GM21529 (cell line): ENCODE results near the gene EPYC.
"Not testable (repeated sequence)": the region's sequence is repeated elsewhere in the genome, so short reads cannot be mapped to it uniquely, and the experiment has no call there.

Experiments
- ATAC-seq: cut with Tn5 transposase; IDR thresholded peaks from one replicate; pipeline ENCODE4 v1.9.1; 2021; ENCODE audit not compliant: unreplicated experiment

The EPYC gene

DNA sequence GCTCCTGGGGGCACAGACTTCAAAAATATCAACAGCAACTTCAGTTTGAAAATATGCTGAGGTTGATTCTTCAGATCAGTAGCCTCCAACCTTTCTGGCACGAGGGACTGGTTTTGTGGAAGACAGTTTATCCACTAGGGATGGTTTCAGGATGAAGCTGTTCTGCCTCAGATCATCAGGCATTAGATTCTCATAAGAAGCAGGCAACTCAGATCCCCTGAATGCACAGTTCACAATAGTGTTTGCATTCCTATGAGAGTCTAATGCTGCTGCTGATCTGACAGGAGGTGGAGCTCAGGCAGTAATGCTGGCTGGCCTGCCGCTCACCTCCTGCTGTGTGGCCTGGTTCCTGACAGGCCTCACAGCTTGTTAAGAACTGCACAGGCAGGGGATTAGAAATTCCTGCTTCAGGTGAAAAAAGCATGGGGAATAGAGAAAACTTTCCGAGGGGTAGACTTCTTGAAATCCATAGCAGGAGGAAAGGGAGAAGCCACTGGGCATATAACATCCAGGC lies 12.8 kb downstream of the EPYC start:
- ATAC-seq: no peak

DNA sequence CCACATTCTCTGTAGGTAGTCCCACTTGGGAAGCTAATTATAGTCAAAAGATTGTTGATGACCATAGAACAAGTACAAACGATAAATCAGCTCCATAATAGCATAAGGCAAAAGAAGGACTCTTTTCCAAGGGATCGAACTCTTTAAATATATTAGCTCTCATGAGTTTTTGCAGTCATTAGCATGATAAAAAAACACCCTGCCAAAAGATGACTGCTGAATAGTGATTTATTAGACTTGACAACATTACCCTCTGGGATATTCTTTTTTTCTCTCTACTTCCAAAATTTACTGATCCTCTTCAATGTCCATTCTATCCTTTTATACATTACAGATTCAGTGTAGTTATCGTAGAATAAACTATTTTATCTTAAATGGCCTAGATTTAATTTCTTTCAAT lies 14.2 kb downstream of the EPYC start:
- ATAC-seq: no peak

DNA sequence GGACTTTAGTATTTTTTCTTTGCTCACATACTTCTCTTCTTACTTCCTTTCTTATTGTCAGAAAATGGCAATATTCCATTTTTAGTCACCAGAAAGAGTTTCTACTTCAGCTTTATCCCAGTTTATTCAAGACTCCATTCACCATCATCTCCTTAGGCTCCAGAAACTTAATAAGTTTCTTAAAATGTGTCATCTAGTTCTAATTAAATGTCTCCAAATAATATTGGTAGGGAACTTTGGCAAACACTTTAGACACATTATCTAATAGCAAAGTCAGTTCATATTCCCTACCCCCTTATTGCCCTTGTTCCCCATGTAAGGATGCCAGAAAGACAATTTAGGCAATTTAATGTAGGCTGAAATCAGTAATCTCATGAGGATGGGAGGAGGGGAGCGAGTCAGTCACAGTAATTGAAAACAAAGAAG lies 15.1 kb downstream of the EPYC start:
- ATAC-seq: no peak

DNA sequence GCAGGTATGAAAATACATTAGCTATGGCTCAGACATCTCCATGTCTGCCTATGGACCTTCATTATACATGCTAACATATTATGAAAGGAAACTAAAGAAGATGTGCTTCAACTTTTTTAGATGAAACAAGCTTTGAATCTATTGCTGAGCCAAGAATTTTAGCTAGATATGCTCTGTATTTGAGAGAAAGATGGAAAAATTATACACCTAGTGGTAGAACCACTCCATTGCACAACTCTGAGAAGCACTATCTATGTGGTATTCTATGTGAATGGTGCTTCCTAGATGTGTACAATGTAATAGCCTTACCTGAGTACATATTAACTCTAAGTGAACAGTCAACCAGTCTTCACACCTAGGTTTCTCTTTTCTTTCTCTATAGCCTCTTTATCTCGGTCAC lies 17.3 kb downstream of the EPYC start:
- ATAC-seq: peak; percentile 64

DNA sequence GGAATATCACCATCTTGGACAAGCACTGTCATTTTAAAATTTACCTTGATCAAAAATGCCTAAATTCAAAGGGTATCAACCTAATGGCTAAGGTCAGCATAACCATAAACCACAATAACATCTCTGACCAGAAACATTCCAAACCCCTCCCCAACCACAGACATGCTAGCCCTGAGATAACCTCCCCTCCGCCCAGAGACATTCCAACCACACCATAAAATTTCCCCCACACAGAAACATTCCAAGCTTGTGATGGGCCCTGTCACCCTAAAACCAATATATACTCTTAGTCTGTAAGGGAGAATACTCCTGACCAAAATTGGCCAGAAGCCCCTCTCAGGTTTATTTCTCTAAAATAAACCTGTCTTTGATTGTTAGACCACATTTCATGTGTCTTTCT lies 17.7 kb downstream of the EPYC start:
- ATAC-seq: no peak

DNA sequence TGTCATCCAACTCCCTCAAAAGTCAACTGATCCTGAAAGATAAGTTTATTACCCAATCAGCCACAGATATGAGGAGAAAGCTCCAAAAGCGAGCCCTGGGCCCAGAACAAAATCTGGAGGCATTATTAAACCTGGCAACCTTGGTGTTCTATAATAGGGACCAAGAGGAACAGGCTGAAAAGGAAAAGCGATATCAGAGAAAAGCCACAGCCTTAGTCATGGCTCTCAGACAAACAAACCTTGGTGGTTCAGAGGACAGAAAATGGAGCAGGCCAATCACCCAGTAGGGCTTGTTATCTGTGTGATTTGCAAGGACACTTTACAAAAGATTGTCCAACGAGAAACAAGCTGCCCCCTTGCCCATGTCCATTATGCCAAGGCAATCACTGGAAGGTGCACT lies 19.4 kb downstream of the EPYC start:
- not testable (repeated sequence) for ATAC-seq

DNA sequence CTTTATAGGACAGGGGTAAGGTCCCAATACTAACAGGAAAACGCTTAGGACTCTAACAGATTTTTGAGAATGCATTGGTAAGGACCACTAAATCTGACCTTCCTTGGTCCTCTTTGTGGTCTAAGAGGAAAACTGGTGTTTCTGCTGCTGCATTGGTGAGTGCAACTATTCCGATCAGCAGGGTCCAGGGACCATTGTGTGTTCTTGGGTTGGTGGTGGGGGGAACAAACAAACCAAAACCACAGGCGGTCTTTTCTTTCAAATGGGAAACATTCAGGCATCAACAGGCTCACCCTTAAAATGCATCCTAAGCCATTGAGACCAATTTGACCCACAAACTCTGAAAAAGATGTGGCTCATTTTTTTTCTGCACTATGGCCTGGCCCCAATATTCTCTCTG lies 20.7 kb downstream of the EPYC start:
- no peak for ATAC-seq

DNA sequence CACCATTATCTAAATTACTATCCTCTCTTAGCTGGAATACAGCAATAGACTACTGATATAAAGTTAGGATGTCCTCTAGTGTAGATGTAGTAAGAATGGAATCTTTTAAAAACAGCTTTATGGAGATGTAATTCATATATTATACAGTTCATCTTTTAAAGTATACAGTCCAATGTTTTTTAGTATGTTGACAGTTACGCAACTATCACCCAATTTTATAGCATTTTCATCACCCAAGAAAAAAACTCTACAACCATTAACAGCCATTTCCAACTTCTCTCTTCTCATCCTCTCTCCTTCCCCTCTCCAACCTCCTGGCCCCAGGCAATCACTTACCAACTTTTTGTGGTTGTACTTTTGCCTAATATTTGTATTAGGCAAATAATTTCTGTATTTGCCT lies 22.6 kb downstream of the EPYC start:
- ATAC-seq: no peak

DNA sequence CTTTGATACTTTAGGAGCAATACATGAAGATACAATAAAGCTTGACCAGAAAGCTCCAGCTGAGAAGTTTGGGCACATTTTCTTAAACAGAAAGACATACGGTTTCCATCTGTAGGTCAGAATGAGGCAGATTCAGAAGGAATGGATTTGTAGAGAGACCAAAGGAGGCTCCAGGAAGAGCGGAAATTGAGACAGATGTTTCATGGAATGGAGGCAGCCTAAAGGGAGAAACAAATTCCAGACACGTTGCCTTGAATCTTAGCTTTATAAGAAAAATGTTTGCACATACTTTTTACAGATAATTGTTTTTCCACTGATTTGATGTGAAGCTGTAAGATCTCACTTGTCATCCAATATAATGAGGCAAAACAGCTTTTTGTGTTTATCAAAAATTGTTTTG lies 24.8 kb downstream of the EPYC start:
- ATAC-seq: no peak

DNA sequence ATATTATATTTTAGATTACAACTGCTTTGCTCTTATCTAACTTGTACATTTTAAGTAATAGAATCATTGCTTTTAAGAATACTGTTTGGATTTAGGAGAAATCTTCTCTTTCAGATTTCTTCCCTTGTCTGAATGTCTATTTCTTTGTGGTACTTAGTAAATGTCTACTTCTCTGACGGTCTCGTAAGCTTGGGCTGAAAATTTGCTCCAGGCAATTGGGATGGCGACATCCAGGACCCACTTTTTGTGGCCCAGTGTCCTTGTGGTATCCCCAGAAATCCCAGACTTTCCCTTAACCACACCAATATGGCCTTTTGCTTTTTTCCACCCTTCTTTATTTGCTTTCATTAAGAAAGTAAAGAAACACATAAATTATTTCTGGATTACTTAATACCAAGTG lies 25.8 kb downstream of the EPYC start:
- ATAC-seq: no peak

DNA sequence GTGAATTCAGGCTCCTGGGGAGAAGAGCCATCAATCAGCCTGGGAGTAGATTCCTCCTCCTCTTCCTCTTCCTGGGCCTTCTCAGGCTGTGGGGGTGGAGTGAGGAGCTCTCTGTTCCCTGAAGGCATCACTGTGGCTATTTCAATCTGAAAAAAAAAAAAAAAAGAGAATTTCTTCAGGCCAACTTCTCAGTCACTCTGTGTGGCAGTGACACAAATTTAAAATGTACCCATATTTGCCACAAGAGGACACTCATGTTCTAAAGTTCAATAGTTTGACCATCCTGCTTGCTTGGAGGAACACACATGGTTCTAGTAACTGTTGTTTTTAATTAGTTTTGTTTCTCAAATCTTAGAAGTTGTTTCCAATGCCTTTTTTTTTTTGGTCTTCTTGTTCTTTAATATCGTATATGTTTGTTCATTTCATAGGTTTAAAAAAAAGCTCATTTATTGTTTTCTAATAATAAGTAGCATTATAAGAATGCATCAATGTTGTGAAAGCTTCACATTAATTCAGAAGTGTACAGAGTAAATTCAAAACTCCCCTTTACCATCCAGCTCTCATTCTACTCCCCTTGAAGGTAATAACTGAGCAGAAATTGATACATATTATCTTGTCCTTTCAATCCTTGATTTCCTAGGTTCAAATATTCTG lies 26.5 kb downstream of the EPYC start:
- peak; percentile 93 for ATAC-seq

DNA sequence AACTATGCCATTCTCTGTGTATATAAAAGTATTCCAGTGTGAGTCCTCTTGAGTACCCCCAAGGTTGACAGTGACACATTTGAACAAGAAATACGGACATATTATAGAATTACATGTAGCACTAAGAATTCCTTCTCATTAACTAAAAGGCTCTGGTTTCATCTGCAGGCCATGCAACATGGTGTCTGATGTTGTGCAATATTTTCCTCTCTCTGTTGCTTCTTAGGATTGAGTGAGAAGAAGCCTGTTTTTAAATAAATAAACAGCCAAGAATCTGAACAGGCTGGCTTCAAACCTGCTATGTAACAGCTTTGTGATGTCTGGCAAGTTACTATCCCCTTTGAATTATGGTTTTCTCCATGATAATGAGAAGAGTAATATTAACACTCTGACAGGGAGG lies 27.5 kb downstream of the EPYC start:
- ATAC-seq: no peak

DNA sequence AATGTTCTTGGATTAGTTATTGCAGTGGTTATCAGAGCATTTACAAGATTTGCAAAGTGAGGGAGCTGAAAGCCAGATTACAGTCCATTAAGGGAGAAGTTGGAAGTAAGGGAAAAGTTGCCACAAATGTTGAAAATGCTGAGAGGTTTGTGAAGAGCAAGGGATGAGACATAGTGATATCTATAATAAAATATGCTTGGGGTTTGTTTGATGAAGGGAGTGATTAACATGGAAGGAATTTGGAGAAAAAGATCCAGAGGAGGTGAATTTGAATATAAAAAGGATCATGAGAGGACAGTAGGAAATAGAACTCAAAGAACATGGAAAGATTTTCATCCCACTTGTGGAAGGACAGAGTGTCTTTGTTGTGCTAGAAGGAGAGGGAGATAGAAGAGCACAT lies 30.5 kb downstream of the EPYC start:
- no peak for ATAC-seq

DNA sequence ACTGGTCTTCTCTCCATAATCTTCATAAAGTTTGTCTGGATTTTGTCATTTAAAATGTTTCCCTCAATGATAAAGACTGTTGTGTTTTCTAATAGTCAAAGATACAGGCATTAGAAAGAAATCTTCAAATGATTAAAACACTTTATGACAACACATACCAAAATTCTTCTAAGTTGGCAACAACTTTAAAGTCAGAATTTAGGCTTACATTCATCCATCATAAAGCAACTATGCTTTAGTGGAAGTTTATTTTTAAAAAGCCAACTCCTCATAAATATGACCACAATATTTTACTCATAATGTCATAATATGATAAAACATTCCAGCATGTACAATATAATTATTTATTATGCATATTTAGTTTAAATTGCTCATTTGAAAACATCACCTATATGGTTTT lies 32.5 kb downstream of the EPYC start:
- no peak for ATAC-seq

DNA sequence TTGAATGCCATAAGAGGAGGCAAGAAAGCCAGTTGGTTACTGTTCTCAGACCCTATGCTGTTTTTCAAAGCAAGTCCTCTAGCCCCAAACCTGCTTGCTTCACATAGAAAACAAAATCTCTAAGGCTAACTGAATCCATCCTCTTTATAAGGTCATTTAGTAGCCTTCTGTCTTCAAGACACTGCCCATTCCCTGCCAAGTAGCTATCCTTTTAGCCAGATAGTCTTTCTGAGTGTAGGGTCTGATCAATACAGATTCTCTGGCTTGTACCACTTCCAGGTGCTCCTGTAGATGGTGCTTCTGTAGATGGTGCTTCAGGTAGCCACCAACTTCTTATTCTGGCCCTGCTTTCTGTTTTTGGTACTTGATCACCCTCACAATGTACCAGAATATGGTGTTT lies 33.9 kb downstream of the EPYC start:
- no peak for ATAC-seq

DNA sequence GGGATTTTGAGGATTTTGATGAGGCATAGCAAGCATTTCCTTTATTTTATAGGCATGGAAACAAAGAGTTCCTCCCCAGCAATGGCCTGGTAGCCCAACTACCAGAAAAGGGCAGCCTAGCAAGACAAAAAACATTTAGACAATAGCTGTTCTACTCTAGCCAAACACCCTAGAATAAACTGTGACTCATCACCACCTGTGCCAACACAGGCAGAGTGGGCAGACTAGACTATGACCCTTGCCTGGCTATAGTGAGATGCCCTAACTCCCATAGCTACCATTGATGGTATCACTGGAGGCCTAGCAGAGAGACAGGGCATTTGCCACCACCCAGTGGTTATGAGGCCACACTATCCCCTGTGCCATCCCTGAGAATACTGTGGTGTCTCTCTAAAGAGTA lies 34.3 kb downstream of the EPYC start:
- ATAC-seq: no peak

DNA sequence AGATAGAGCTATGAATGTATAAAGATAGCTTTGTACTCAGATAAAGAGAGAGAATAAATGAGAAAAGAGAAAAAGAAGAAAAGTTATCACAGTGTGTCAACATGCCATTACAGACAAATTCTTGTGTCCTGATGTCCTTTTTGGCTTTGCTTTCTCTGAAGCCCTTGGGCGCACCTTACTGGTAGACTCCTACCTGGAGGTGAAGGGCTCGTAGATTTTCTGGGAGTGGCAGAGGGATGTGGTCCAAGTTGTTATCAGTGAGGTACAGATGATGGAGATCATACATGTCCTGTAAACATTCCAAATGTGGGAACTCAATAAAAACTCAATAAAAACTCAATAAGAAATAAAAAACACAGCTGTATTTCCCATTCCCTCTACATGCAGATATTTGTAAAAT lies 34.9 kb downstream of the EPYC start:
- ATAC-seq: no peak

DNA sequence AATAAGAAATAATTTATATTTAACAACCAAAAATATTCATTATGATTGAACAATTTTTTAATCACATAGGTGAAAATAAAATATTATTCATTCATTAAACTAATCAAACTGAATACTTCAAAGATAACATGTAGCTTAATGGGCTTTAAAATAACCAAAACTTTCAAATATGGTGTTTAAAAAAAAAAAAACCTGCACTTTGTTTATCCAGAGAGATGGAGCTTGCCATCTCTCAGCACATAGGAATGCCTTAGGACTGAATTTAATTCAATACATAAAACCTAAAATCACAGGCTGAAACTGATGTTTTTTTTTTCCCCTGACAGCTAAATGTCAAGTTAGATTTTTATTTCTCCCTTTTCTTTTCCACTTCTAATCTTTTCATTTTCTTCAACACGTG lies 35.4 kb downstream of the EPYC start:
- ATAC-seq: no peak

DNA sequence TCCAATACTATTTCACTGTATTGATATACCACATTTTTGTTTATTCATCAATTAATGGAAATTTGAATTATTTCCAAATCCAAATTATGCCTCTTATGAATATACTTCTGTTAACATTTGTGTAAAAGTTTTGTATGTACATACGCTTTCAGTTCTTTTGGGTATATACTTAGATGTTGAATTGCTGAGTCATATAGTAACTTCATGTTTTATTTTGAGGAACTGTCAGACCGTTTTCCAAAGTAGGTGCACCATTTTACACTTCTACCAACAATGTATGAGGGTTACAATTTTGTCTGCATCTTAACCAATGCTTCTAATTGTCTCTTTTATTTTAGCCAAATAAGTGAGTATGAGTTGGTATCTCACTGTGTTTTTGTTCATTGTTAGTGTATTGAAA lies 39.6 kb downstream of the EPYC start:
- peak; percentile 67 for ATAC-seq

DNA sequence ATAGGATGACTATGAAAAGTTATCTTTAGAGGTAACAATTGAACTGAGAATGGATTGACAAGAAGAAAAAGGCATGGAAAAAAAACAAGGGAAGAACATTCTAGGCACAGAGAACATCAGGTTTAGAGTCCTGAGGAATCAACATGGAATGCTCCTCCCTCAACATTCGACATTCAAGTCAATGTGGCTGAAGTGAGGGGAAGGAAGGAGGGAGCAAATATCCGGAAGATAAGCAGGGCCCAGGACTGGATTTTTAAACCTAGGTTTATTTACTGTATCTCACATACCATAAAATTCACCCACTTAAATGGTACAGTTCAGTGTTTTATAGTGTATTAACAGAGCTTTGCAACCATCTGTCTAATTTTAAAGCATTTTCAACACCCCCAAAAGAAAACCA lies 40.2 kb downstream of the EPYC start:
- ATAC-seq: no peak

DNA sequence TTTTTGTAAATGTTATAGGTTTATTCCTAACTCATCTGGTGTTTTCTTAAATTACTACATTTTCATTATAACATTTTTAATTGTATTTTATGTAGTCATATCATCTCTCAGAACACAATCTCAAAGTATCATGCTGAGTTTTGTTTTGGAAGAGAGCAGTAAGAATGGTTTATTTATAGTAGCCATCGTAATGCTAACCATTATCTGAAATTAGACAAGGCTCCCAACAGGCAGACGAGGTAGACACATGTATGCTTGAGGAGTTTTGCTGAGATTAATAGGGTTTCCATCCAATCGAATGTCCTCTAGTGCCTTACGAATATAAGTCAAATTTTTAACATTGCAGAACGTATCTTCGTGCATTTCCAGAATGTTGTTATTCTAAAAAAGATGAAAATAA lies 40.8 kb downstream of the EPYC start:
- ATAC-seq: no peak

DNA sequence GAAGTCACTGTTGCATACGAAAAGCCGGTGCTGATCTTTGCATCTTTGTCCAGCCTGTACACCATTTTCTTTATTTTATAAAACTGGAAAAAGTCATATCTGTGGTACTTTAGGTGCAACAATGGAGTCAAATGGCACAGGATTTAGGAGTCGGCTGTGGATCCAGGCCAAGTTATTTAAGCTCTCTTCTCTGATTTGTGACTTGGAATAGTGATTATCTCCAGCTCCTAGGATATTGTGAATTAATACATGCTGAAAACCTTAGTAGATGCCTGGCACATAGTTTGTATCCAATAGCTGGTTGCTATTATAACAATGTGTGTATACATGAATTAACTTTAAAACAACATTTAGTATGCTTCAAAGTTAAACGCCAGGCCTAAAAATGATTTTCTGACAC lies 43.6 kb downstream of the EPYC start:
- ATAC-seq: no peak

DNA sequence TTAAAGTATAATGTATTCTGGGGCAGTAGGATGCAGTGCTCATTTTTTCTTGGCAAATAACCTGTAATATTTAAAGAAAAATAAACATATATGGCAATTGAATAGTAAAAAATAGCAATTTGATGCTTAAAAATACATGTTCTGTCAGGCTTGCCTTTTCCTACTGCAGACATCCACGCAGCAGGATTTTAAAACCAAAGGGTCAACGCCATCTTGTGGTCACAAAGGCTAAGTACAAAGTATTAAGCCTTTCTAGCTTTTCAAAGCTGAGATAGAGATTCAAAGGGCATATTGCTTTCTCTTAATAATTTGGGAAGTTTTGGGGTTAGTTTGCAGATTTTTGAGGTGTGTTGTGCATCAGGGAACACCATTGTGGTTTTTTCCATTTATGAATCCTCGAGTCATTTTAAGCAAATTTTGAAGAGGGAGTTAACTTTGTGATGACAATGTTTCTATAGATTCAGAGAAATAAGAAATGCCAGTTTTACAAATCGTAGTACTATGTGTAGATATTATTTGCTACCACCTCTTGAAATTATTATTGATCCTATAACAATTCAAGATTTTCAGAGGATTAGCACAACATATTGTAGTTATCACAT lies 45.1 kb downstream of the EPYC start:
- ATAC-seq: peak; percentile 87
